Kidney capillary endothelial cell (primary cell): Measurements from ENCODE around the gene THSD4.
"Not testable (repeated sequence)": the region's sequence is repeated elsewhere in the genome, so short reads cannot be mapped to it uniquely, and the experiment has no call there.

Experiments
- DNase-seq: peaks from one replicate; pipeline ENCODE4 v3.0.0-alpha.2; 2018; ENCODE audit warnings: low spot score

THSD4 gene

GRCh38 chr15:71149646-71150557, 34.6 kb downstream of the THSD4 start:
- DNase-seq: no peak

- DNase-seq: no peak
Observed at GRCh38 chr15:71151081-71151480, 35.8 kb downstream of the THSD4 start.

- DNase-seq: no peak
Observed at GRCh38 chr15:71152542-71152941, 37.3 kb downstream of the THSD4 start.

GRCh38 chr15:71153823-71154524, 38.7 kb downstream of the THSD4 start:
- no peak for DNase-seq

- no peak for DNase-seq
Observed at GRCh38 chr15:71154607-71155200, 39.4 kb downstream of the THSD4 start.

- DNase-seq: no peak
Observed at GRCh38 chr15:71155534-71155933, 40.3 kb downstream of the THSD4 start.

- DNase-seq: no peak
Observed at GRCh38 chr15:71160976-71161375, 45.7 kb downstream of the THSD4 start.

- no peak for DNase-seq
Observed at GRCh38 chr15:71162309-71162708, 47.0 kb downstream of the THSD4 start.

- not testable (repeated sequence) for DNase-seq
Observed at GRCh38 chr15:71164606-71165005, 49.3 kb downstream of the THSD4 start.

GRCh38 chr15:71167445-71168165, 52.3 kb downstream of the THSD4 start:
- DNase-seq: no peak

GRCh38 chr15:71168166-71168834, 53.0 kb downstream of the THSD4 start:
- no peak for DNase-seq

- no peak for DNase-seq
Observed at GRCh38 chr15:71170163-71170562, 54.9 kb downstream of the THSD4 start.

GRCh38 chr15:71171195-71171594, 55.9 kb downstream of the THSD4 start:
- no peak for DNase-seq

GRCh38 chr15:71174360-71174759, 59.1 kb downstream of the THSD4 start:
- DNase-seq: not testable (repeated sequence)

GRCh38 chr15:71180986-71181853, 65.9 kb downstream of the THSD4 start:
- DNase-seq: no peak

- no peak for DNase-seq
Observed at GRCh38 chr15:71182522-71182921, 67.3 kb downstream of the THSD4 start.

GRCh38 chr15:71183063-71183462, 67.8 kb downstream of the THSD4 start:
- DNase-seq: no peak

- no peak for DNase-seq
Observed at GRCh38 chr15:71185706-71186105, 70.4 kb downstream of the THSD4 start.

- no peak for DNase-seq
Observed at GRCh38 chr15:71186267-71186666, 71.0 kb downstream of the THSD4 start.

- no peak for DNase-seq
Observed at GRCh38 chr15:71187078-71187477, 71.8 kb downstream of the THSD4 start.

GRCh38 chr15:71187526-71187925, 72.3 kb downstream of the THSD4 start:
- no peak for DNase-seq
